SHP77 (cell line): Measurements from ENCODE around the gene CFAP251.

Source experiments
- DNase-seq, 2 experiments: peaks; one replicate each; lab custom pipeline; 2025; lab: John Stamatoyannopoulos, UW

Gene CFAP251

GRCh38 chr12:121949648-121950397, 31.4 kb downstream of the CFAP251 start:
- DNase-seq: no peak

DNA sequence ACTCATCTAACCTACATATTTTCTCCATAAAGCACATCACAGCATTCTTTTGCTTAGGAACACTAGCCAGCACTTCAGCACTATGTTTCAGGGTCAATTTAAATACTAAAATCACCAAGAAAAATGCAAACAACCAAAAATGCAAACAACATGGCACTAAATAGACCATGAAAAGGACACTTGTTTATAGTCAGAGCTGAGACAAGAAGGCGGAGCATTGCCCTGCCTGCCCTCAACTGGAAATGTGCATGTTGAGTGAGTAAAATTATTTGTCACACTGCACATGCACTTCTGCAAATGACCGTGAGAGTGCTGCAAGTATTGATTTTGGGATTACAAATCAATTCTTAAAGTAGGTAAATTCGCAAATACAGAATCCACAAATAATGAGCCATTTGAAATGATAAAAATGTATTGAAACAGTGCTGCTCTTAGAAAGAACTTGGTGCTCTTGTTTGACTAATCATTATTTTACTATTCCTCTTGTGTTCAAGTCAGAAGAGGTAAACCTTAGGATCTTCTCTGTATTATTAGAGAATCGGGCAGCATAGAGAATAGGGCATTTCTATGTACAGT, 34.8 kb downstream of the CFAP251 start:
- DNase-seq: no peak

DNA sequence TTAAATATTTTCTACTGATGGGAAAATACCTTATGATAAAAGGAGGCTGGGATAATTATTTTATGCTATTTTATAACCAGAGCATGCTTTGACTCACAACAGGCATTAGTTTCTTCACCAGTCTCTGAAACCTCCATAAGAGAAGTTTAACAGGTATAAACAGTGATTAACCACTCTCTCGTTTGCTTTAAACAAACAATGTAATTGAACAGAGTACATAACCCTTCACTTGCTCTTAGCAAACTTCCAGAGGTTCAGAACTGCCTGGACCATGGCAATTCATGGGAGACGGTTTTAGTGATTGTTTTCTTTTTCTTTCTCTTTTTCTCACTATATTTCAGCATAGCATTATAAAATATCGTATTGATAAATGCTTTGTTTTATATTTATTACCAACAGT, 35.3 kb downstream of the CFAP251 start:
- DNase-seq: no peak

DNA sequence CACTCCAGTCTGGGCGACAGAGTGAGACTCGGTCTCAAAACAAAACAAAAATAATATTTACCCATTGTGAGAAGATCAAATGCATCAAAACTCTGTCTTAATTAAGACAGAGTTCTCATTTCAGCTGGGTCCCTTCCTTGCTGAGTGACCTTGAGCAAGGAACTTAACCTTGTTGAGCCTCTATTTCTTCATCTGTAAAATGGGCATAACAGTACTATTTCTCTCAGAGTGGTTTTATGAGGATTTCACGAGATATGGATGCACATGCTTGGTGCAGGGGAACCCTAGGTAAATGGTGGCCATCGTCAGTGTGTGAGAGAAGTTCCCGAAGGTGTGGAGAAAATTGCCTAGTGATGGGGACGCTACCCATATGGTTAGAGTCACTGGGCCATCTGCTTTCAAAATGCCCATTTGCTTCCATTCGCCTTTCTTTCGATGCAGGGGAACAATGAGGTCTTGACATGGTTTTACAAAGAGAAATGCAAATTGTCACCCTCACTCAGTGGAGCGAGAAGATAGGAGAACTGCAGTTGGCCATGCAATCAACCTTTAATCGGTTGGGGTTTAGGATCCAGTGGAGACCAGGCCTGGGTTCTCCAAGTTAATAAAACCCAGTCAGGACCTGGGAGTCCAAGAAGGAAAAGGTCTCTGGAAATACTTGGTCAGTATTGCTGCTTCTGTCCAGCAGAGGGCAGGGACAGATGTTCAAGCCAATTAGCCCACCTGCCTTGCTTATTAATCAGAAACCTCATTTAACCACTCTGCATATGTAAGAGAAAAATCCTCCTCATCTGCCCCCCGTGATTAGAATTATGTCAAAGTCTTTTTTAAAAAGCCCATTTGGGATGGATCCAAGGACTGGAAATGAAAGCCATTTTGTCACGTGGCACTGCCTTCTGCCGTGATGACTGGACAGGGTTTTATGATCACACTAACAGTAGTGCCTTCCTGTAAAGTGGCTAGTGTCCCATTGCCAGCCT, 37.2 kb downstream of the CFAP251 start:
- DNase-seq: no peak

DNA sequence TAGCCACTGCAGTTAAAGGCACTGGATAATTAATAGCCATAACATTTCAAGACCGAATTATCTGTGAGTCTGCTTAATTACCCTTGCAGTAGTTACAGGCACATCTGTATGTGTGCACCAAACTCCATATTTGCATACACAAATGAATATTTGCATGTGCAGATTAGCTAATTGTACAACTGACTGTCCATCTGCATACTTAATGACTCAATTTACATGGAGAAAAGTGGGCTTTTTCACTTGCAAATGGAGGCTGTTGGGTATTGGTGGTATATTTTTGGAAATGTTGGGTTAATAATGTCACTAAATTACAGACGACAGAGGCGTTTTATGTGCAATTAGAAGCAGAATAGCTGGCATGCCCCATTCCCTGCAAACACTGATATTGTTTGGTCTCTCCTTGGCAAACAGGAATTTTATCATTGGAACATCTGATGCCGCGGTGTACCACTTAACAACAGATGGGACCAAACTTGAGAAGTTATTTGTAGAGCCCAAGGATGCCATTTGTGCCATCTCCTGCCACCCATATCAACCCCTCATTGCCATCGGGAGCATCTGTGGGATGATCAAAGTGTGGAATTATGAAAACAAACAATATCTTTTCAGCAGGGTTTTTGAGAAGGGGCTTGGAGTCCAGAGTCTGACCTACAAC, 39.6 kb downstream of the CFAP251 start:
- DNase-seq: no peak

DNA sequence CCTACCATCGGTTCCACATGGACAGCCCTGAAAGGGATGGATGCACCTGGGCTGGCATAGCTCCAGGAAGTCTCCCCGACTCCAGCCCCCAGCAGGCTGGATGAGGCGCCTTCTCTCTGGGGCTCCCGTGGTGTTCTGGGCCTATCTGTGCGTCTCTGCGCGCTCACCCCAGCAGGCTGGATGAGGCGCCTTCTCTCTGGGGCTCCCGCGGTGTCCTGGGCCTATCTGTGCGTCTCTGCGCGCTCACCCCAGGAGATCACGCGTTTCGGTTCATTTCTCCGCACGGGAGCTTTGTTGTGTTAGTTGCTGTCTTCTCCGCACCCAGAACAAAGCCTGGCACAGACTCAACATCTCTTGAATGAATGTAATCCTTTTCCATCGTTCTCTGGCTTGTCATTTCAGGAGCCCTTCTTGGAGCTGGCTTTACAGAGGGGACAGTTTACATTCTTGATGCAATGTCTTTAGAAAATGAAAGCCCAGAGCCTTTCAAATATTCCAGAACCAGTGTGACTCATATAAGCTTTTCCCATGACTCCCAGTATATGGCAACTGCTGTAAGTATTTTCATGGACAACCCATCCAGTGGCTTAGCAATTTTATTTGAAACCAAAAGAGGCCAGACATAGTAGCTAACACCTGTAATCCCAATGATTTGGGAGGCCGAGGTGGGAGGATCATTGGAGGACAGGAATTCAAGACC, 40.3 kb downstream of the CFAP251 start:
- DNase-seq: no peak

DNA sequence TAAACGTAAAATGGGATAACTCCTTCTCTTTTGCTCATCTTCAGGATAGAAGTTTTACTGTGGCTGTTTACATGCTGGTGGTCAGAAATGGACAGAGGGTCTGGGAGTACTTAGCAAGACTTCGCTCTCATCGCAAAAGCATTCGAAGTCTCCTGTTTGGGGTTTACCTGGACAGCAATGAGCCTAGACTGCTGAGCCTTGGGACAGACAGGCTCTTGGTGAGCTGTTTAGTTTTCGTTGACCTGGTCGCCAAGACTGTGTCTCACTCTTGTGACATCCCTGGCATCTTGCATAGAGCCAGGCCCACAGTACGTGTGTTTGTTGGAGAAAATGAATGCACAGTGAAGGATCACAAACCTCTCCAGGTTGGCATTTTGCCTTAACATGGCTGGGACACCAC, 42.1 kb downstream of the CFAP251 start:
- no peak for DNase-seq

DNA sequence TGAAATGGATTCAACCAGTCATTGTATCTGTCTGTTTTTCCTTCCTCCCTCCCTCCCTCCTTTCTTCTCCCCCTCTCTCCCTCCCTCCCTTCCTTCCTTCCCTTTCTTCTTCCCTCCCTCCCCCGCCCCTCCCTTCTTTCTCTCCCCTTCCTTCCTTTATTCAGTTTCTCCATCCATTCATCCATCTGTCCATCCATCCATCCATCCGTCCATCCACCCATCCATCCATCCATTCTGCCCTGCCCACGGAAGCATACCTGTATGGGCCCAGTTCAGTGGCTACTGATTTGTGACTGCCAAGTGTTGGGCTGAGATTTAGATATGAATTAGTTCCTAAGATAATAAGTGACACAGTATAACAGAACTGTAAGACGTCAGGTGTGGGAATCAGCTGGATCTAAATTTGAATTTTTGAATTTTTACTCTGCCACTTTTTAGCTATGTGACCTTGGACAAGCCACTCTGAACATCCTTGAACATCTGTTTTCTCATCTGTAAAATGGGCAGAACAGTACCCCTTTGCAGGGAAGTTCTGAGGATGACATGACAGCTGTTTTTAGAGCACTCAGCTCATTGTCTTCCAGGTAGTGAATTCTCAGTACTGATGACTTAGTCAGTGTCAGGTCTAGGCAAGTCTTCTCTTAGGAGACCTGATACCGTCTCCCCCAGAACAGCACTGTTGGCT, 42.9 kb downstream of the CFAP251 start:
- no peak for DNase-seq

DNA sequence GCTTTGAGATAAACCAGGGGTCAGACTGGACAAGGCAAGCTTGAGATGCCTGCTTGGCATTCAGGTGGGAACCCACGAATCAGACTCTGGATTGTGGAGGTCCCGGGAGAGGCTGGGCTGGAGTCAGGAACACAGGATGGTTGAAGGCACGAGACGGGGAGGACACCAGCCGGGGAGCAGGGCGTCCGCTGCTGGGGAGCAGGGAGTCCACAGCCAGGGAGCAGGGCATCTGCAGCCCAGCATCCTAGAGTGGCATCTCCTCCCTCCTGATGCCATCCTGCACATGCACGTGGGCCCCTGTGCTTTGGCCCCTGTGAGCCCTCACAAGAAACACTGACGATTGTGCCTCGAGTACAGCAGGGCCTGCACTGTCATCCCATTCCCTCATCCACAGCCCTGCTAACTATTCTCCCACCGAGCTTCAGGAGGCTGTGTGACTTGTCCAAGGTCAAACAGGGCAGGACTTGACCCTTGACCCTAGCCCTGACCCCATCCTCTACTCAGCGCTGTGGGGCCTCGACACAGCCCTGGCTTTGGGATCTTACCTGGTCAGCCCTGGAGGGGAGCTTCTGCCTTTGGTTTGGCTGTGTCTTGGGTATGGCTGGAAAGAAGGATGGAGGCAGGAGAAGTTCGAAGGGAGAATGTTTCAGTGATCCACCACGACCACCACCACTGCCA, 45.1 kb downstream of the CFAP251 start:
- DNase-seq: no peak

DNA sequence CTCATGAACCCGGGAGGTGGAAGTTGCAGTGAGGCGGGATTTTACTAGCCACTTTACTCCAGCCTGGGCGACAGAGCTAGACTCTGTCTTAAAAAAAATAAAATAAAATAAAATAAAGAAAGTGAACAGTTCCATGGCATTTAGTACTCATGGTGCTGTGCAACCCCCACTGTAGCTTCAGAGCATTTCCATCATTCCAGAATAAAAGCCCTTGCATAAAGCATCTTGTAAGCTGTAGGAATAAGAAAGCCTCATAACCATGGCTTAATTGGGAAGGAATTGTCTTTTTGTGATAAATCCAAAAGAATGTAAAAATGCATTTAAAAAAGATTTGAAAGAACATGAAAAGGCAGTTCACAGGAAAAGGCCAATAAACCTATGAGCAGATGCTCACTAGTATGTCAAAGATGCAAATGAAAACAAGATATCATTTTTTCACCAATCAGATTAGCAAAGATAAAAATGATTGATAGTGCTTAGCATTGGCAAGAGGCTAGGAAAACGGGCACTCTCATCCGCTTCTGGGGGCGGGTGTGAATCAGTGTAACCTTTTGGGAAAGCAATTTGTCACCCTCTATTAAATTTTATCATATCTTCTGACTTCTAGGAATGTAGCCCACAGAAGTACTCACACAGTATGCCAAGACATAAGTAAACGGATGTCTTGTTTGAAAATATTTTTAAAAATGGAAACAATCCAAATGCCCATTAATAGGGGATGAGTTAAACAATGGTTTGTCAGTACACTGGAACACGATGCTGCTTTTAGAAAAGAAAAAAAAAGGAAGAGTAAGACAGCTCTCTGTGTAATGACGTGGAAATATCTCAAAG, 46.6 kb downstream of the CFAP251 start:
- DNase-seq: no peak

GRCh38 chr12:121966959-121967358, 48.6 kb downstream of the CFAP251 start:
- no peak for DNase-seq

DNA sequence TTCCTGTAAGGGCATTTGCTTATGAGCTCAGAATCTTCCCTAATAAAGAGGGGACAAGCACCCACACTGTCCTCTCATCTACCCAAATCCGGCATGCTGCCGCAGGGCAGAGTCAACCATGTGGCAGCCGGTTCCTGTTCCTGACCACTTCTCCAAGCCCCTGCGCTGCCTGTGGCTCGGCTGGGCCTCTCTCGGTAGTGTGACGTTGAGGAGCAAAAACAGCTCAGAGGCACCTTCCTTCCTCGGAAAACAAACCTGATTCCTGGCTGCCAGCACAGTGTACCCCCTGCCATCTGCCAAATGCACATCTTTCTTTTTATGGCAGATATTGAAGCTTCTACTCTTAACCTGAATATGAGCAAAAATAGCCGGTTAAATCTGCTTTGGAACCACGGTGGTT, 50.5 kb downstream of the CFAP251 start:
- DNase-seq: no peak

GRCh38 chr12:121969726-121970125, 51.3 kb downstream of the CFAP251 start:
- DNase-seq: no peak

GRCh38 chr12:121970581-121971300, 52.3 kb downstream of the CFAP251 start:
- DNase-seq: no peak

GRCh38 chr12:121974026-121974985, 55.9 kb downstream of the CFAP251 start:
- no peak for DNase-seq

DNA sequence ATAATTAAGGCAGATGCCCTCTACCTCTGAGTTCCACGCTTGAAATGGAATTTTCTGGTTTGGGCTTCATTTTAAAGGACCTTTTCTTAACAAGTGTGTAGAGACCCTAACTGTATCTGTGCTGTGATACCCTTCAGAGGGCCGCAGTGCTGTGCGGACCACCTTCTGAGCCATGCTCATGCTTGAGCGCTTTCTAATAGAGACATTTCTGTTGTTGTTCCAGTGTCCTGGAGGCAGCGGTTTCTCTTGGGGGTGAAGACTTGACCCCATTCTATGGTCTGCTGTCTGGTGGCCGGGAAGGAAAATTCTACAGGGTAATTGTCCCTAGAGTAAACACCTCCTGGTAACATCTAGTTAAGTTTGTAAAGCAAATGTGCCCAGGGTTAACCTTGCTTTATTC, 56.6 kb downstream of the CFAP251 start:
- no peak for DNase-seq

GRCh38 chr12:121976950-121977349, 58.6 kb downstream of the CFAP251 start:
- DNase-seq: peak in 1 of 2 experiments; percentile 62
